ENCODE measurements around the gene RCSD1. TPM values are rescaled to one million over a fixed set of nuclear protein-coding genes. Genes with fewer than 3 reads are reported as not detected.

The RCSD1 gene
- total RNA-seq, 1 donor from 2014 or later, result under 0.01 TPM

GRCh38 chr1:167706931-167707877 lies 77.2 kb downstream of the RCSD1 start:
- Histone ChIP-seq H3K27me3 (ENCODE audit: control insufficient read depth, insufficient read depth, low read length) (peaks cover 5% of the 10 kb centered on the region), H3K36me3 (ENCODE audit: control insufficient read depth, insufficient read depth, low read length) (no peaks in the 10 kb centered on the region), H3K4me3 (ENCODE audit: low read depth, low read length) (no peak overlapping the region)
- FAIRE-seq (no peak), DNase-seq (ENCODE audit: low read depth) (no peak)
- no peak for TF ChIP-seq CTCF (IDR thresholded peaks at IDR 0.05; ENCODE audit: insufficient read depth, low read length, severe bottlenecking)

DNA sequence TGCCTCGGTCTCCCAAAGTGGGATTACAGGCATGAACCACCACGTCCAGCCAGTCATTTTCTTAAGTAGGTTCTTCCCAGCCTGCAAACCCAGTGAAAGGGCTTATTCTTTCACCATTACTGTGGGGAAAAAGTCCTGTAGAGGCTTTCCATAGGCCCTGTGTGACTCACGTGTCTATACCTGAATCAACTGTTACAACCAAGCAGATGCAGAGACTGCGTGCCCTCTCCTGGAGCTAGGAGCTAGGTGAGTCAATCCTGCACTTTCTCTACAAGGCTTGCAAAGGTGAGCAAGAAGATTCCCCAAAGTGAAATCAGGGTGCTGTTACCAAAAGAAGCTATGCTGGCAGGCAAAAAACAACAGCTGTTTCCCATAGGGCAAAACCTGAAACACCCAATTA lies 77.9 kb downstream of the RCSD1 start:
- peak; percentile 88 for DNase-seq (ENCODE audit: low read depth)

DNA sequence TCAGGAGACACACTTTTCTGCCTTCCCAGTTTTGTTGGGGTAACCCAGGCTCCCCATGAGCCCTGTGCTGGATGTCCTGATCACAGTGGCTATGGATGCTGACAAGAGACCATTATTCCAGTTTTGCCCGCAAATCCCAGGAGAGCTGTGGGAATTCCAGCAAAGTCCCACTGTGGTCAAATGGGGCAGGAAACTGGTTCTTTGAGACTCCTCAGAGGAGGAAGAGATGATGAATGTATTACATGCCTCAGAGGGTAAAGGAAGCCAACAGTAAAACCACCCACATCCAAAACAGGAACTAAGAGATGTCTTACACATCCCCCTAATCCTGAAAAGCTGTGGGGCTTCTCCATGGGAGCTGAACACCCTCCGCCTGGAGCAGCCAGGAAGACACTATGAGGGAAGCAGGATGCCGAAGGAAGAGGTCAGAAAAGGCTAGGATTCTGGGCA lies 78.9 kb downstream of the RCSD1 start:
- TF ChIP-seq CTCF (IDR thresholded peaks at IDR 0.05; ENCODE audit: insufficient read depth, low read length, severe bottlenecking), result no peak
- Histone ChIP-seq H3K36me3 (ENCODE audit: control insufficient read depth, insufficient read depth, low read length) (no peaks in the 10 kb centered on the region), H3K27me3 (ENCODE audit: control insufficient read depth, insufficient read depth, low read length) (peaks cover 2% of the 10 kb centered on the region), H3K4me3 (ENCODE audit: low read depth, low read length) (no peak overlapping the region)
- DNase-seq (ENCODE audit: low read depth) (no peak), FAIRE-seq (no peak)

More for the DNA sequence above, 77.9 kb downstream of the RCSD1 start:
- Histone ChIP-seq H3K27me3 (ENCODE audit: control insufficient read depth, insufficient read depth, low read length) (peaks cover 5% of the 10 kb centered on the region), H3K36me3 (ENCODE audit: control insufficient read depth, insufficient read depth, low read length) (no peaks in the 10 kb centered on the region), H3K4me3 (ENCODE audit: low read depth, low read length) (no peak overlapping the region)
- peak; percentile 97 for FAIRE-seq
- no peak for TF ChIP-seq CTCF (IDR thresholded peaks at IDR 0.05; ENCODE audit: insufficient read depth, low read length, severe bottlenecking)

DNA sequence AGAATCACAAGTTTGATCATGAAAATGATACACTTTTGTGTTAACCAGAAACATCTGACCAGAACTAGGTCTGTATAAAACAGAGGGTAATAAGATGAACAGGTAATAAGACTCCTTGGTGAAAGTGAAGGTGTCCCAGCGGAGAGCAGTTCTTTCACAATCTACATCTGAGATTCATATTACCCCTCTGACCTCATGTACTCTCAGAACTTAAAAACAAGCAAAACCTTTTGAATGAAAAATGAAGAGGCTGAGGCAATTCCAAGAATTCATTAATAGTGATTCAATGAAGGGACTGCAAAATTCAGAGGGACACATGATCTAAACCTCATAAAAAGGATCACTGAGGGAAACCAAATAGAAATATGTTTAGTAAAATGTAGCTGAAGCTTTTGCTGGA lies 80.8 kb downstream of the RCSD1 start:
- no peaks in the 10 kb centered on the region for H3K36me3 ChIP-seq (ENCODE audit: control insufficient read depth, insufficient read depth, low read length)
- TF ChIP-seq CTCF (IDR thresholded peaks at IDR 0.05; ENCODE audit: insufficient read depth, low read length, severe bottlenecking), result no peak
- FAIRE-seq (no peak), DNase-seq (ENCODE audit: low read depth) (no peak)
- H3K27me3 ChIP-seq (ENCODE audit: control insufficient read depth, insufficient read depth, low read length), result no peaks in the 10 kb centered on the region
- no peak overlapping the region for H3K4me3 ChIP-seq (ENCODE audit: low read depth, low read length)

DNA sequence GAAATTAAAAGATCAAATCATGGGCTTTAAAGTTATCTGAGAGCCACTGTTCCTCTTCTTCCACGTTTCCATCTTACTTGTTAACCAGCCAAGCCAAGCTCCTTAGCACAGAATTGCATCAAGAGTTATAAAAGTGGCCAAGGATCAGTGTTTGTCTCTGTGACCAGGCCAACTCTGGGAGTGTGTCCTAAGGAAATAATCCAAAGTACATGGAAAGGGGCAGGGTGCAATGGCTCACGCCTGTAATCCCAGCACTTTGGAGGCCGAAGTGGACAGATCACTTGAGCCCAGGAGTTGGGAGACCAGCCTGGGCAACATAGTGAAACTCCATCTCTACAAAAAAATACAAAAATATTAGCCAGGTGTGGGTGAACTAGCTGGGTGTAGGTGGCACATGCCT lies 81.8 kb downstream of the RCSD1 start:
- no peak for TF ChIP-seq CTCF (IDR thresholded peaks at IDR 0.05; ENCODE audit: insufficient read depth, low read length, severe bottlenecking)
- H3K36me3 ChIP-seq (ENCODE audit: control insufficient read depth, insufficient read depth, low read length), result no peaks in the 10 kb centered on the region
- no peak for DNase-seq (ENCODE audit: low read depth)
- no peaks in the 10 kb centered on the region for H3K27me3 ChIP-seq (ENCODE audit: control insufficient read depth, insufficient read depth, low read length)
- FAIRE-seq, result no peak
- H3K4me3 ChIP-seq (ENCODE audit: low read depth, low read length), result no peak overlapping the region
